GM18505 (cell line): ENCODE results near the gene RBM5.

Experiments
- ATAC-seq: cut with Tn5 transposase; IDR thresholded peaks from one replicate; pipeline ENCODE4 v1.9.1; 2021; ENCODE audit not compliant: unreplicated experiment
- POLR2A ChIP-seq: IDR thresholded peaks from 4 replicates; pipeline ENCODE4 v1.6.1; 2011; ENCODE audit warnings: borderline replicate concordance; ENCODE audit not compliant: insufficient read depth, insufficient read length; ENCODE audit errors: extremely low read depth

RBM5 gene

GRCh38 chr3:50100956-50101845 is 12.5 kb downstream of the RBM5 start:
- no peak for ATAC-seq
- no peak for TF ChIP-seq POLR2A

GRCh38 chr3:50102558-50102957 is 13.8 kb downstream of the RBM5 start:
- TF ChIP-seq POLR2A, result no peak
- no peak for ATAC-seq

DNA sequence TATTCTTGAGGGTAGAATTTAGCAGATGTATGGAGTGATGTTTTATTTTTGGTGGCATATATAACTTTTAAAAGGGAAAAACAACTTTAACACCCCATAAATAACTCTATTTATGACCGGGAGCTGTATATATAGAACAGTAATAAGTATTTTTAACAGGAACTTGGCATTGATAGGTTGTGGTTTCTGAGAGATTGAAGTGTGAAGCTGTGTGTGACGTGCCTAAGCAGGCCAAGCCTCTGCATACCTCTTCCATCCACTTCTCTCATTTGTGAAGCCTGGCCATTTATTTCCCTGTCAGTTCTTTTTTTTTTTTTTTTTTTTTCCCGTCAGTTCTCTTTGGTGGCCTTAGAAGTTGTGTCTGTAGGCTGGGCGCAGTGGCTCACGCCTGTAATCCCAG is 23.0 kb downstream of the RBM5 start:
- TF ChIP-seq POLR2A, result no peak
- ATAC-seq, result no peak

GRCh38 chr3:50112462-50112861 is 23.7 kb downstream of the RBM5 start:
- no peak for TF ChIP-seq POLR2A
- ATAC-seq, result no peak

- TF ChIP-seq POLR2A, result no peak
- ATAC-seq, result no peak
Measured at GRCh38 chr3:50117120-50117519, 28.4 kb downstream of the RBM5 start.

DNA sequence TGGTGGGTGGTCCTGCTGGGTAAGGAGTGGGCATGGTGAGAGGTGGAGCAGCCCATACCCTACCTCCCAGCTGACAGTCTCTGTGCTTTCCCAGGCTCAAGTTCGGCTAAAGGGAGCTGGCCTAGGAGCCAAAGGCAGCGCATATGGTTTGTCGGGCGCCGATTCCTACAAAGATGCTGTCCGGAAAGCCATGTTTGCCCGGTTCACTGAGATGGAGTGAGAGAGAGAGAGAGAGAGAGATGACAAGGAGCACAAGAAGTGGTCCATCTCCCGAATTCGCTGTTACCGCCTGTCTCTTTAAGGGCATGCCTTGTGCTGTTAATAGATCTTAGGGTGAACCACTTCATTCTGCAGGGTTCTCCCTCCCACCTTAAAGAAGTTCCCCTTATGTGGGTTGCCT is 29.5 kb downstream of the RBM5 start:
- ATAC-seq, result no peak
- TF ChIP-seq POLR2A, result no peak

- TF ChIP-seq POLR2A, result no peak
- ATAC-seq, result no peak
Measured at GRCh38 chr3:50119786-50120185, 31.1 kb downstream of the RBM5 start.

GRCh38 chr3:50120364-50121071 is 31.8 kb downstream of the RBM5 start:
- ATAC-seq, result no peak
- no peak for TF ChIP-seq POLR2A

DNA sequence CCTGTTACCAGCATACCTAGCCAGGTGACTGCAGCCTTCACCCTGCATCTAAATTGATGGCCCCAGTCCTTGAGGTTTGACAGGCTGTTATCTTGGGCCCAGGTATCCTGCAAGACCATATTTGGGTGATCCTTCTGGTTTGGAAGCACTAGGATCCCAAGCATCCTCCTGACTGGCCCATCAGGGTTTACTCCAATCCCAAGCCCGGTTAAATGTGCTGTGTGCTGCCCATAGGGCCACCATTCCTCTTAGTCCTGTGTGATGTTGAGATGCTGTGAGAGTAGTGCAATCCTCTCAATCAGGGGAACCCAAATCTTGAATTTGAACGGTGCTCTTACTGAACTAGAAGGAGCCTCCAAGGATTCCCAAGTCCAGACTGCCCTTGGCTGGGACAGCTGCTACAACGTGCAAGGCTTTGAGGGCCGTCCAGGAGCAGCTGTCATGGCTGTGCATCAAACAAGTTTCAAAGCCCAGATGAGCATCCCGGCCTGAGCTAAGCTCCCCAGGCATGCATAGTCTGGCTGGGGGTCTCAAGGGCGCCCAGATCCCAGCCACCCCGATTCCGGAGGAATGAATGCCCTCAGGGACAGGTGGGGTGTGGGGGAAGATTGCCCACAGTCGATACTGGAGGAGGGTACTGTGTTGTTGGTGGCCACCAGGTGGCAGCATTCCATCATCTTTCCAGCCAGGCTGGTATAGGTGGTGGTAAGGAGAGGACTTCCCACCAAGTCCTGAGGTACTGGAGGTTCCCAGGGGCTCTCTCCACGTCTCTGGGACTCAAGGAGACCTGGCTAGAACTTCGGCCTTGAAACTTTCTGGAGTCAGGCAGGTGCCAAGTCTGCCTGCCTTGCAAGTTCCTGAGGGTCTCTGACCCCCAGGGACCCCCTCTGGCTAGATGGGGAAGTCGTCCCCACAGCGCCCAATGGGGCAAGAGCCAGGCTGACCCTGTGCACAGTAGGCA is 32.6 kb downstream of the RBM5 start:
- peak; percentile 41 for TF ChIP-seq POLR2A
- ATAC-seq, result no peak

DNA sequence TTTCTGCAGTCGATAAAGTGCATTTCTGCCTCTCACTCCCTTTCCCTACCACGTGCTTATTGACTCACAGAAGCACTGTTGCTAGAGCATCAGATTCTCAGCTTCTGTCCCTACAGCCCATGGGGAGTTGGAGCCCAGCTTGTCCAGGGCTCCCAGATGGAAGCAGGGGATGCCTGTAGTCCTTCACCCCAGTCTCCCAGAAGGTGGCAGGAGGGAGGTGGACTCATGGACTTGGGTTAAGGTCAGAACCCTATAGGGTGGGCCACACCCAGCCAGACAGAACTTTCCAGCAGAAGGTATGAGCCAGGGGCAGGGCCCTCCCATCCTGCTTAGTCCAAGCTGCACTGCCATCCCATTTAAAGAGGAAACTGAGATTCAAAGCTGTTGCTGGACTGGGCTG is 33.4 kb downstream of the RBM5 start:
- ATAC-seq, result no peak
- no peak for TF ChIP-seq POLR2A

DNA sequence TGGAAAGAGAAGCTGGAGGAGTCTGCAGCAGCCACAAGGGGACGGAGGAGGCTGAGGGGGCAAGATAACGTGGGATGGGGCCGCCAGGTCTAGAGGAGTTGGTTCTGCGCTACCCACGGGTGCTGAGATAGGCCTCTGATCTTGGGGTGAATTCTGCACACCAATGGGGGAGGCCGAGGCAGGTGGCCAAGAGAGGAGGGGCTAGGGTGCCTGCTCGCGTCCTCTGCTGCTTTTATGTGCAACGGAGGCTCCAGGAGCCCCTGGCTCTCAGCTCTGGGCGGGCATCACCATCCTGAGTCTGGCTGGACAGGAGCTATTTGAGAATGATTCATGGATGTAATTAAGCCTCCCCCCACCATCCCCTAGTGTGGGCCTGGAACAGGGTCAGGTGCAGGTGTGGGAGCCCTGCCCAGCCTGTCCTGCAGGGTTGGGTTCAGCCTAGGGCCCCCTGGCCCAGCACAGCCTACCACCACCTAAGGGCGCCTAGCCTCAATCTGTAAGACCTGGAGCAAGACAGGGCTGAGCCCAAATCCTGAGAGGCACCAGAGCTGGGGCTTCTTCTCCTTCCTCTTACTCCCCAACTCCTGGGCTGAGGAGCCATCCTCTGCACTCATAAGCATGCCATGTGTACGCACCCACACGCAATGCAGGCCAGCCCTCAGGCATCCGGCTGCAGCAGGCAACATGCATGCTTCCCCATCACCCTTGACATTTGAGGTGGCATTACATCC is 34.1 kb downstream of the RBM5 start:
- TF ChIP-seq POLR2A, result no peak
- ATAC-seq, result no peak

GRCh38 chr3:50123394-50124051 is 34.8 kb downstream of the RBM5 start:
- no peak for TF ChIP-seq POLR2A
- ATAC-seq, result no peak
